Measurements from ENCODE around the gene CCT3.

DNA sequence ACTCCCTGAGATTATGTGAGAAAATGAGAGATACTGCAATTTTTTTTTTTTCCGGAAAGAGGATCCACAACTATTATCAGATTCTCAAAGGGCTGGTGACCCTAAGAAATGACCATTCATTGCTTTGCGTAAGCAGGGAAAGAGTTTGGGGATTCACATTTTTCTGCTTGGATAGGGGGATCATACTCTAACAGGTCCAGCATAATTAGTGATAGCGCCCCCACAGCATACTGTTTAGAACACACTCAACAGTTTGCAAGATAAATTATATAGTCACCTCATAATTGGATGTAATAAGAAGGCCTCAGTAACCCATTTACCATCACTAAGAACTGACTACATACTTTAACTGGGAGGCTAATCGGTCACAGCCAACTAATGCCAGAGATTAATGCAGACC, 1.9 kb downstream of the CCT3 start:
- TF ChIP-seq EZH2 (IDR thresholded peaks at IDR 0.05; ENCODE audit: borderline replicate concordance, insufficient read depth, low read depth, low read length, poor library complexity, severe bottlenecking): no peak
- TF ChIP-seq CTCF (IDR thresholded peaks at IDR 0.05): peak; percentile 41

Measured in B cell (primary cell).